ENCODE data around the gene ARPC5L.
"Not testable (repeated sequence)": the region's sequence is repeated elsewhere in the genome, so short reads cannot be mapped to it uniquely, and the experiment has no call there.

The ARPC5L gene

DNA sequence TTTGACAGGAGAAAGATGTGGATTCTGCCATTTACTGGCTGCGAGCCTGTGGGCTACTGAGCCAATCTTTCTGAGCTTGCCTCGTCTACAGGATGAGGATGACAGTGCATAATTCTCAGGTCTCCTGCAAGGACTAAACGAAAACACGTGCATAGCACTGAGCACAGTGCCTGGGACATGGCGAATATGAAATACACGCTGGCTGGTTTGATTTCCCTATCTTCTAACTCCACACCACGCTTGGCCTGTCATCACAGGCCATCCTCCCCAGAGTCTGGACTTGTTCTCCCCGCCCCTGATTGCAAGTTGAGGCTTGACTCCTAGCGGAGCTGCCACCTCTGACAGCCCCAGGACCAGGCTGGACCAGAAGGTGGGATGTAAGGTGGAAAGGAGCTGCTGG, 37.9 kb downstream of the ARPC5L start:
- in situ Hi-C loops (cut with HindIII; ENCODE audit: low sequenced_read_pairs), result no loop called here

DNA sequence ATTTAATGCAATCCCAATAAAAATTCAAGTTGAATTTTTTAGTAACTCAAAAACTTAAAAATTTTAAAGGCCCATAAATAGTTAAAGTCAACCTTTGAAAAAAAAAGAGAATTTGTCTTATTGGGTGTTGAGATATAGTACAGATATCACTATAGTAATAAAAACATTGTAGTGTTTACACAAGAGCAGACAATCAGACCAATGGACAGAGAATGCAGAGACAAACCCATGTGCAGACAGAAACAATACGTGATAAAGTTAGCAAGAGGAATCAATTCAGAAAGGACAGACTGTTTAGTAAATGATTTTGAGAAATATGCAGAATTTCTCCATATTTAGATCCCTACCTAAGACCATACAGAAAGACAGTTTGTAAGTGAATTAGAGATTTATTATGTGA, 45.0 kb downstream of the ARPC5L start:
- in situ Hi-C loops (cut with HindIII; ENCODE audit: low sequenced_read_pairs), result no loop called here
- no peak overlapping the region for H3K4me3 ChIP-seq (ENCODE audit: low read depth, low read length)
- TF ChIP-seq, protein P1, sequence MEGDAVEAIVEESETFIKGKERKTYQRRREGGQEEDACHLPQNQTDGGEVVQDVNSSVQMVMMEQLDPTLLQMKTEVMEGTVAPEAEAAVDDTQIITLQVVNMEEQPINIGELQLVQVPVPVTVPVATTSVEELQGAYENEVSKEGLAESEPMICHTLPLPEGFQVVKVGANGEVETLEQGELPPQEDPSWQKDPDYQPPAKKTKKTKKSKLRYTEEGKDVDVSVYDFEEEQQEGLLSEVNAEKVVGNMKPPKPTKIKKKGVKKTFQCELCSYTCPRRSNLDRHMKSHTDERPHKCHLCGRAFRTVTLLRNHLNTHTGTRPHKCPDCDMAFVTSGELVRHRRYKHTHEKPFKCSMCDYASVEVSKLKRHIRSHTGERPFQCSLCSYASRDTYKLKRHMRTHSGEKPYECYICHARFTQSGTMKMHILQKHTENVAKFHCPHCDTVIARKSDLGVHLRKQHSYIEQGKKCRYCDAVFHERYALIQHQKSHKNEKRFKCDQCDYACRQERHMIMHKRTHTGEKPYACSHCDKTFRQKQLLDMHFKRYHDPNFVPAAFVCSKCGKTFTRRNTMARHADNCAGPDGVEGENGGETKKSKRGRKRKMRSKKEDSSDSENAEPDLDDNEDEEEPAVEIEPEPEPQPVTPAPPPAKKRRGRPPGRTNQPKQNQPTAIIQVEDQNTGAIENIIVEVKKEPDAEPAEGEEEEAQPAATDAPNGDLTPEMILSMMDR (IDR thresholded peaks at IDR 0.05; ENCODE audit: low read depth, low read length), result no peak
- DNase-seq (ENCODE audit: low read depth, low spot score), result no peak

More for the DNA sequence above, 37.9 kb downstream of the ARPC5L start:
- no peak overlapping the region for H3K4me3 ChIP-seq (ENCODE audit: low read depth, low read length)
- no peak for DNase-seq (ENCODE audit: low read depth, low spot score)
- TF ChIP-seq, protein P1 (IDR thresholded peaks at IDR 0.05; ENCODE audit: low read depth, low read length), result no peak

DNA sequence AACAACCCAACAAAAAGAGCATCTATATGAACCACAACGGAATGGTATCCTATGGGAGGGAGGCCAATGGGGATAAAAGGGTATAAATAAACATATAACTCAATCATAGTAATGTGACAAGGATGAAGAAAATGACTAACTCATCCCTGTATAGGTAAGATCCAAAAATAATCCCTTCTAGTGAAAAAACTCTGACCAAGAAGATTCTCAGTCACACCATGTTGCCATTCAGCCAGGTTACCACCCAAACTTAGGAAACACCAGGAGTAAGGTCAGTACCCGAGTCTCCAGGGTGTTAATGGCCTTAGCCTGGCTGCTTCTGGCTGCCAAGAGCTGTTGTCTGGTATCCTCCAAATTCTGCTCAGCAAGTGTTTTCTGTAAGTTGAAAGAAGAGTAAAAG, 46.2 kb downstream of the ARPC5L start:
- no peak overlapping the region for H3K4me3 ChIP-seq (ENCODE audit: low read depth, low read length)
- in situ Hi-C loops (cut with HindIII; ENCODE audit: low sequenced_read_pairs), result no loop called here
- DNase-seq (ENCODE audit: low read depth, low spot score), result no peak
- TF ChIP-seq, protein P1 (IDR thresholded peaks at IDR 0.05; ENCODE audit: low read depth, low read length), result no peak

DNA sequence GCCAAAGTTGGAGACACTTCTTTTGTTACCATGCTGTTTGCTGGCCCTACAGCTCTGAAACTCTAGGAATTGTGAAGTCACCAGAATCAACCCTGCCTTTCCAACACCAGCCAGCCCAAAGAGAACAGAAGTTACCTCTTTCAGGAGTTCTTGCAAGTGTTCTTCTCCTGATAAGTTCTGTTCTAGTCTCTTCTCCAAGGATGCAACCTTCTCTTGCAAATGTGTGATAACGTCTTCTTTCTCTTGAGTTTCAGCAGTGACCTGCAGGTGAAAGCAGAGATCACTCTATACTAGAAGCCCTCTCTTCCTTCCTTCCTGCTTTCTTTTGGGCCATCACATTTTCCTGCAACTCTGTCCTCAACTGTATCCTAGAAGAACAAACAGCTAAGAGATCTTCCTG, 49.8 kb downstream of the ARPC5L start:
- no peak overlapping the region for H3K4me3 ChIP-seq (ENCODE audit: low read depth, low read length)
- DNase-seq (ENCODE audit: low read depth, low spot score), result no peak
- TF ChIP-seq, protein P1 (IDR thresholded peaks at IDR 0.05; ENCODE audit: low read depth, low read length), result no peak
- in situ Hi-C loops (cut with HindIII; ENCODE audit: low sequenced_read_pairs), result no loop called here

DNA sequence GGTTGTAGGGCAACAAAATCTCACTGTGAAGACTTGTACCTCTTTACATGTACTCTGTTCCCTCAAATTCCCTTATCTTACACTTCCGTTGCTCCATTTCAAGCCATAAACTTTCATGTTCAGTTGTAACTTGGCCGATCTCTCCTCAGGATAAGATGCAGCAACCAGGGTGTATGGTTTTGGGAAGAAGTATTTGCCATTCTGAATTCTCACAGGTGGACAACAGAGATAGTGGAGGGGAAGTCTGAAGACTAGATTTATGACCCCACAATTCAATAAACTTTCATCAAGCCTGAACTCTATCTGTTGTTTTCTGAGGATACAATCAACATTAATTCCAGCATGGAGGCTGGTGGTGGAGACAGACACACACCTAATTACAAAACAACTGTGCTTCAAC, 51.4 kb downstream of the ARPC5L start:
- no peak overlapping the region for H3K4me3 ChIP-seq (ENCODE audit: low read depth, low read length)
- DNase-seq (ENCODE audit: low read depth, low spot score), result no peak
- TF ChIP-seq, protein P1 (IDR thresholded peaks at IDR 0.05; ENCODE audit: low read depth, low read length), result no peak
- in situ Hi-C loops (cut with HindIII; ENCODE audit: low sequenced_read_pairs), result no loop called here

DNA sequence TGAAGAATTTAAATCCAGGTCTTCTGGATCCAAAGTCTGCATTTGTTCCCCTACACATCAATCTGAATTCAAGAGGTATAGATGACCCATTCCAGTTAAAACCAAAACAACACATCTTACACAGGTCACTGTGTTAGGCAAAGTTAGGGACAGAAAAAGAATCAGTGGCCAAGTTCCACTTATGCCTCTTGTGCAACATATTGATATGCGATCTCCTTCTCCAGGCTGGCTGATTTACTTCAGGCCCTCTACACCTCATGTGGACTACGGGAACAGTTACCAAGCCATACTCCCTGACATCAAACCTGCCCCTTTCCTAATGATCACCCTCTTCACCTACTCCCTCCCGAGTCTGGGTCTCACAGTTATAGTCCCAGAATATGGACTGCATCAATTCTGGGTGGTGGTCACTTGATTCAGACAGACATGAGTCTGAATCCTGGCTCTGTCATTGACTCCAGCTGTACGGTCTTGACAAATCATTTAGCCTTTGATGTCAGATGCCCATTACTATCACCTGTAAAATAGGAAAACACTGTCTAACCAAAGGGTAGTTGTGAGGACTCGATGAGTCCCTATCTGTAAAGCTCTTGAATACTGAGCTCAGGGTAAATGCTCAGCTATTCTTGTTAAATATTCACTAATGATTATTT, 52.9 kb downstream of the ARPC5L start:
- TF ChIP-seq, protein P1 (IDR thresholded peaks at IDR 0.05; ENCODE audit: low read depth, low read length), result no peak
- DNase-seq (ENCODE audit: low read depth, low spot score), result no peak
- no peak overlapping the region for H3K4me3 ChIP-seq (ENCODE audit: low read depth, low read length)
- in situ Hi-C loops (cut with HindIII; ENCODE audit: low sequenced_read_pairs), result no loop called here

DNA sequence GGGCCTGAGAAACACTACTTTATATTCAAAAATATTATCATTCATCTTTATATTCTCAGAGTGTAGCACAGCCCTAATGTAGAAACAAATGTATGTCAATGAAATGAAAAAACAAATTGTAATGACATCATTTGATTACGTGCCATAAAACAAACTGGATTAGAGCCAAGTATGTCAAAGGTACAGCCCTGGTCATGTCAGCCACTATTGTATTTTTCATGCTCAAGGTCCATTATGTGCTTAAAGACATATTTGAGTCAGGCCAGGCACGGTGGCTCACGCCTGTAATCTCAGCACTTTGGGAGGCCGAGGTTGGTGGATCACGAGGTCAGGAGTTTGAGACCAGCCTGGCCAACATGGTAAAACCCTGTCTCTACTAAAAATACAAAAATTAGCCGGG, 58.5 kb downstream of the ARPC5L start:
- DNase-seq (ENCODE audit: low read depth, low spot score); H3K4me3 ChIP-seq (ENCODE audit: low read depth, low read length); in situ Hi-C loops (cut with HindIII; ENCODE audit: low sequenced_read_pairs): not testable (repeated sequence)

All from astrocyte of the spinal cord (primary cell).